HG03439 (cell line): Measurements from ENCODE around the gene KLF9.

ENCODE experiments used
- ATAC-seq: cut with Tn5 transposase; IDR thresholded peaks from one replicate; pipeline ENCODE4 v1.9.1; 2021; ENCODE audit warnings: mild to moderate bottlenecking, moderate library complexity; ENCODE audit not compliant: unreplicated experiment

Gene KLF9

DNA sequence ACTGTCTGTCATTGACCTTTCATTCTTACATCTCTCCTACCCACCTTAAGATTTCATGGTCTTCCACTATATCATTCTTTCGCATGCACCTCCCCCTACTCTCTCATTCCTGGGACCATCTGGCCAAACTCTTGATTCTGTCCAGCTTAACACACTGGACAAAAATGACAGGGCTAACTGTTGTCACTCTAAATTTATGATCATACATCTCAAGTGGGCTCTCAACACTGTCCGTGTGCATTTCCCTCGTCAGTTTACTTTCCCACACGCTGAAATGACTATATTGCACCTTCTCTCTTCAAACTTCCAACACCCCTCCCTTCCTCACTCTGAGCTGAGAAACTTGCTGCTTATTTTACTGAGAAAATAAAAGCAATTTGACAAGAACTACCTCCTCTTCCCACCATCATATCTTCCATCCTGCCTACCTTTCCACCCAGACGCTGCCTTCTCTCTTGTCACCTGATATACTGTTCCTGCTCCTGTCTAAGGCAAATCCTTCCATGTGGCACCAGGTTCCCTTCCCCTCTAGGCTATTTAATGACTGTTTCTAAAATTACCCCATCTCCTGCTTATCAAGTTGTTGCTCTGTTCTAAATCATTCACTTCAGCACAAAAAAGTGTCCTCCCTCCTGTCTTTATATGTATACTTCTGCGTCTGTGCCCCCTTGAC, 8.1 kb upstream of the KLF9 start:
- ATAC-seq: no peak

DNA sequence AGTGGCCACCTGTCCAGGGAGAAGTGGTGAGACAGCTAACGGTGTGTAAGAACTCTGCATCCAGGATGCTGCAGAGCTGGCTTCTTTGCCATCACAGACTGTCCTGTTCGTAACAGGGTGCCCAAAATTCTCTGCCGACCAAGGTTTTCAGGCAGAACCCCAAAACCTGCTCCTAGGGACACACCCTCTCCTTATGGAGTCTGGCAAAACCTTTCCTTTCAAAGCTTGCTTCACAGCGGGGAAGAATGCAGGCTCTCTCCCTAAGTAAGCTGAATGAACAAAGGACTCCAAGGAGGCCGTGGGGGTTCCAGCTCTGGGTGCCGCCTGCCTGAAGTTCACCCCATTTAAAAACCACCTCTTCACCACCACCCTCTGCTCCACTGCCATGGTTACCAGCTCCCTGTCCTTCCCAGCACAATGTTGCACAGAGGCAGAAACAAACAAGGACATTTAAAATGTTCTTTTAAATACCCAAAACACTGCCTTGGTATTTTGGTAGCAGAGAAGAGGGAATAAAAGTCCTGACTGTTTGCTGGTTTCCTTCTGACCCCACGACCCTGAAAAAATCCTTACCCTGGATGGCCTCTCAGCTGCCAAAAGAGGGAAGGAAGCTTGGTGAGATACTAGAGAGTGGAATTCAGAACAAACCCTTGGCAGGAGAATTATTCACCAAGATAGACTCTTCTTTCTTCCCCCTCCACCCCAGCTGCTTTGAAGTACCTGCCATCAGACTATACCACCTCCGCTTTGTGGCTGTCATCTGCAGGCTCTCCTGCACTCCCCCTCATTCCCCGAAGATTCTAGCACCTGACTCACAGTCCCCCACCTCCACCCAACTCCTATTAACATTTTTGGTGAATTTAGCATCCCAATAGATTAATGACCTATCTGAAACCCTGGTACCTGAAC, 7.1 kb upstream of the KLF9 start:
- ATAC-seq: no peak

GRCh38 chr9:70420441-70421271, 6.2 kb upstream of the KLF9 start:
- ATAC-seq: peak; percentile 9

GRCh38 chr9:70419556-70420440, 5.3 kb upstream of the KLF9 start:
- peak; percentile 31 for ATAC-seq

- peak; percentile 65 for ATAC-seq
Observed at GRCh38 chr9:70418822-70419555, 4.5 kb upstream of the KLF9 start.

DNA sequence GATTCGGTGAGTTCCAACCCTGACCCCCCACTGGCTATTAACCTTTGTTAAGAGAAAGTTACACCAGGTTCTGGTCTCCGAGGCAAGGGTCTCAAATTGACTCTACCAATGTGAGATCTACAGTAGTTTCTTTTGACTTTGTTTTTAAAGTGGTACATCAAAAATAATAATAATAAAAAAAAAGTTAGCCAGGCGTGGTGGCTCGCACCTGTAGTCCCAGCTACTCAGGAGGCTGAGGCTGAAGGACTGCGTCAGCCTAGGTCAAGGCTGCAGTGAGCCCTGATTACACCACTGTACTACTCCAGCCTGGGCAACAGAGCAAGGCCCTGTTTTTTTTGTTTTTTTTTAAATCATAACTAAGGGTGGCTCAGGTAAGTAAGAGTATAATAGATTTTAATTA, 1.0 kb upstream of the KLF9 start:
- ATAC-seq: no peak

GRCh38 chr9:70415041-70415440, 584 bp upstream of the KLF9 start:
- ATAC-seq: no peak

DNA sequence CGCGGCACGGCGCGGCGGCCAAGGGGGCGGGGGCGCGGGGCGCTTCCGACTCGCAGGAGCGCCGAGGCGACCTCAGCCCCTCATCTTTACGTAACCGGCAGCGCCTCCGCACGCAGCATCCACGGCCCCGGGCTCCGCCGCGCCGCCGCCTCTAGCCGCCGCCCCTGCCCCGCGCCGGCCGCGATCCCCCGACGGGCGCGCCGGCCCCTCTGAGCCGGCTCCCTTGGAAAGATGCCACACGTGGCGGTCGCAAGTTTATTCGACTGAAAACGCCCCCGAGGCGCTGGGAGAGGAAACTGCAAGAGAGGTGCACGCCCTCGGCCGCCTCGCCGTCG, 1.0 kb downstream of the KLF9 start:
- peak; percentile 31 for ATAC-seq

- peak; percentile 3 for ATAC-seq
Observed at GRCh38 chr9:70412832-70413463, 1.5 kb downstream of the KLF9 start.

- ATAC-seq: peak; percentile 20
Observed at GRCh38 chr9:70411930-70412831, 2.3 kb downstream of the KLF9 start.

DNA sequence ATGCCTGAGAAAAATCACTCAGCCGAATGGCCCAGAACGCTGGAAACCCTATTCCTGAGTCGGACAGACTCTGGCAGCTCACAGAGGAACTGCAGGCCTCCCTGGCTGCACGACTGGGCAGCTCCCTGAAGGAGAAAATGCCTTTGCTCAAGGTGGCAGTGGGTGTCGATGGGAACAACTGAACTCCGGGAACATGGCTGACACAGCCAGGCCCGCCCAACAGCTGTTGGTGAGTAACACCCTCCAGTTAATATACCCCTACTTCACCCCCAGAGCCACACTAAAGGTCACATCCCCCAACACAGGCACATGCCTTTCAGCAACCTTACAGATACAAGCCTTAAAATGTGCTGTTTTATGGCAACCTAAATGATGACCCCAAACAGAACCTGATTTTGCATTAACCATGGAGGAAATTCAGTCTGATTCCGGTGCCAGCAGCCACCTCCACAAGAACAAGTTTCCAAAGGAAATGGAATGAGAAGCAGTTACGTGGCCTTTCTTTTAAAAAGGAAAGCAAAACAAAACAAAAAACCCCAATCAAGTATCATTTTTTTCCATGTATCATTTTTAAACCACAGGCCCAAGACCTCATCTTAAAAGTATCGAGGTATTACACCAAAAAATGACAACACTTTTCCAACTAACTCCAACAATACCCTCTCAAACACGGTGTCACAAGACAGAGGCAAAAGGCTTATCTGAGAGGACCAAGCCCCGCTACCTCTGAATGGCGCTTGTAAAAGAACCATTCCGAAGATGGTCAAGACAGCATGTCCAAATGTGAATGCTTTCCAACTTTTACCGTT, 3.1 kb downstream of the KLF9 start:
- no peak for ATAC-seq

GRCh38 chr9:70410368-70410767, 4.1 kb downstream of the KLF9 start:
- no peak for ATAC-seq

GRCh38 chr9:70409800-70410199, 4.7 kb downstream of the KLF9 start:
- ATAC-seq: no peak

DNA sequence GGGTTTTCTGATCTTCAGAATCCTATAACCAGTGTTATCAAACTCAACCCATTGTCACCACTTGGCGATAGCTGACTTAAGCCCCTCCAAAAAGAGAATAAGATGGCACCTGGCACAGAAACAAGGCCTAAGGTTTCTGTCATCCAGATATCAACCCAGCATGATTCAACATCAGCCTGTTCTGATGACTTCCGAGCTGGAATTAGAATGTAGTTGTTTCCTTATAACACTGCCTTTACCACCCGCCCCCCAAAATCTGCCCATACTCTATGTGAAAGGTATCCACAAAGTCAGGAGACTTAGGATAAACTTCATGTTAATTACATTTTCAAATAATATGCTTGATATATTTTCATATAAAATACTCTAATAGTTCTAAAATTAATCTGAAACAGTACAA, 5.2 kb downstream of the KLF9 start:
- no peak for ATAC-seq

DNA sequence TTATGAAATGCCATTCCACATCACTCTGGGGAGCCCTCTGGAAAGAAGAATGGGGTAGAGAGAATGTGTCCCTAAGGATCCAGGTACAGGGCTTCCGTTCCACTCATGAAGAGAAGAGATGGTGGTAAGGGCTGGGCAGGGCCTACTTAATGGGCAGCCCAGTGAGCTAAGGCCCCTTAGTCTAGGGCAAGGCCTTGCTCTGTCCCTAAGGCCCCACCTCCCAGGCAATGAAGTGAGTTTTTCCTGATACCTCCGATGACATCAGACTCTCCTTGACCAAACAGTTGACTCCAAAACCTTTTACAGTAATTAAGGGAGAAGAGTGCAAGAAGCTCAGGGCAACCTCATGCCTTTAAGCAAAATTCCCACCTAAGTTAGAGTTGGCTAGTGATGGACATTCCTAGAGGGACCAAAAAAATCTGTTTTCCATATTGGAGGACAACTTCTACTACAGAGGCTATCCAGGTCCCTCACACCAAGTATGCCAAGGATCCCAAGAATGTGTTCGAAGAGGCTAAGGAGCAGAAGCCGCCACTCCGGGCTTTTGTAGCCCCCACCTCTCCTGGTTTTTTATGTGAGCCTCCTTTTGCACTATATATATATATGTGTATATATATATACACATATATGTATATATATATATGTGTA, 5.9 kb downstream of the KLF9 start:
- ATAC-seq: no peak

- ATAC-seq: no peak
Observed at GRCh38 chr9:70407081-70407503, 7.4 kb downstream of the KLF9 start.

DNA sequence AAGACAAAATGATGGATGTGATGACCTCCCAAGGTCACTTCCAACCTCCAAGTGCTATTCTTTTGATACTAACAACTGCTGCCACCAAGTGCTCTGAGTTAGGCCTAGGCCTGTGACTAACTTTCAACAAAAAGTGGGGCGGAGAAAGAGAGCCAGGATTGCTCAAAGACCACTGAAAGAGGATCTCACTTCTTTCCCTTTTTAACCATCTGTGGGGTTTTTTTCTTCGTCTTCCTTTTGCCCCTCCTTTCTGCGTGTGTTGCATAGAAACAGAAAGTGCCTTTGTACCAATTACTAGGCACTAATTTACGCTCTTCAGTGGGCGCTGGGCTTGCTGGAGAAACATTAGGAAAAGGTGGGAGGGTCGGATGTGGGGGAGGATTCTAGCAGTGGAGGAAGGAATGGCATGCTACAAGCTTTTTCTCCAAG, 8.0 kb downstream of the KLF9 start:
- ATAC-seq: peak; percentile 52
